ENCODE measurements around the gene RUBCNL.
A peak's percentile ranks its signal among the peaks of the same experiment; 100 is the strongest.

RUBCNL gene

DNA sequence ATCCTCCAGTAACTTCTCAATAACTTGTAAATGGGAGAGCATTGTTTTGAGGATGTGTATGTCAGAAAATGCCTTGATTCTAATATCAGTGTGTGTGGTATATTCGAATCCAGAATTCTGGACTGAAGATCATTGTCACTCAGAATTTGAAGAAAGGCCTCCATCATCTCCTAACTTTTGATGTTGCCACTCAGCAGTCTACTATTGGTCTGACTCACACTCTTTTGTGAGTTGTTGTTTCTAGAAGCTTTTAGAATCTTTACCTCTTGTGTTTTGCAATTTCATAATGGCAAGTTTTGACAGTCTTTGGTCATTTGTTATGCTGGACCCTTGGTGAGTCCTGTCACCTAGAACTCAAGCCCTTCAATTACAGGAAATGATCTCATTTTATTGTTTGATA, 77.0 kb downstream of the RUBCNL start:
- no peak for DNase-seq (ENCODE audit: low spot score)

DNA sequence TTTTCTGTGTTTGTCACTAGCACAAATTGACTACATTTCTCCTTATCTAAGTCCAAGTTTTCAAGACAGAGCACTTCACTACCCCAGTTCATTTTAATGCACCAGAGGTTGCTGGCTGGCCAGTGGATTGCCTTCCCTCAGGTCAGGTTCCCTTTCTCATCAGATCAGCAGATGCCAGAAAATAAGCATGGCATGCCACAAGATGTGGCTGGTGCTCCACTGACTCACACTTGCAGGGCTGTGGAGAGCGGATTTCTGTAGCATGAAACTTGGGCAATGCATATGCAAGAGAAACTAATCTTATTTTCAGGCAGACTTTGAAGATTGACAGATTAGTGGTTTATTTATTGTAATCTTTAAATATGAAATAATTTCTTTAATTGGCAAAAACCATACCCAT, 79.5 kb downstream of the RUBCNL start:
- DNase-seq (ENCODE audit: low spot score): no peak

DNA sequence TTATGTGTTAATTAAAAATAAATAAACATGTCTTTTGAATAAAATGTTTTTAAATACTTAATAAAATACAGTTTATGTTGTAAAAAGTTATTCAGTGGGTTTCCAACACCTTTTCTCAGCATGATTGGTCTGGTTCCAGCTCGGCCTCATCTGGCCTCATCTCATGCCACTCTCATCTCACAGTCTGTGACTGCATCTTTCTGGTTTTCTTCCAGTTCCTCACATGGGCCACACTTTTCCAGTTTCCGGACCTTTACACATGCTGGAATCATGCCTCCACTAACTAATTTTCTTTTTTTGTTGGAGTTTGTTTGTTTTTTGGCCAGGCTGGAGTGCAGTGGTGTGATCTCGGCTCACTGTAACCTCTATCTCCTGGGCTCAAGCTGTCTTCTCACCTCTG, 82.5 kb downstream of the RUBCNL start:
- DNase-seq (ENCODE audit: low spot score): no peak

DNA sequence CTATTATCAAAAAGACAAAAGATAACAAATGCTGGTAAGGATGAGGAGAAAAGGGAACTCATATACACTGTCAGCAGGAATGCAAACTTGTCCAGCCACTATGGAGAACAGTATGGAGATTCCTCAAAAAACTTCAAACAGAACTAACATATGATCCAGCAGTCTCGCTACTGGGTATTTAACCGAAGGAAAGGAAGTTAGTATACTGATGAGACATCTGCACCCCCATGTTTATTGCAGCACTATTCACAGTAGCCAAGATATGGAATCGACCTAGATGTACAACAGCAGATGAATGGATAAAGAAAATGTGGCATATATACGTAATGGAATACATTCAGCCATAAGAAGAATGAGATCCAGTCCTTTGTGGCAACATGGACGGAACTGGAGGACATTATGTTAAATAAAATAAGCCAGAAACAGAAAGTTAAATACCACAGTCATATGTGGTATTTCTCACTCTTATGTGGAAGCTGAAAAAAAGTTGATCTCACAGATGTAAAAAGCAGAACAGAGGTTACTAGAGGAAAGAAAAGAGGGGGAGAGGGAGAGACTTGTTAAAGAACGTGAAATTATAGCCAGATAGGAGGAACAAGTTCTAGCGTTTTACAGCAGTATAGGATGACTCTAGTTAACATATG, 83.2 kb downstream of the RUBCNL start:
- DNase-seq (ENCODE audit: low spot score): no peak

DNA sequence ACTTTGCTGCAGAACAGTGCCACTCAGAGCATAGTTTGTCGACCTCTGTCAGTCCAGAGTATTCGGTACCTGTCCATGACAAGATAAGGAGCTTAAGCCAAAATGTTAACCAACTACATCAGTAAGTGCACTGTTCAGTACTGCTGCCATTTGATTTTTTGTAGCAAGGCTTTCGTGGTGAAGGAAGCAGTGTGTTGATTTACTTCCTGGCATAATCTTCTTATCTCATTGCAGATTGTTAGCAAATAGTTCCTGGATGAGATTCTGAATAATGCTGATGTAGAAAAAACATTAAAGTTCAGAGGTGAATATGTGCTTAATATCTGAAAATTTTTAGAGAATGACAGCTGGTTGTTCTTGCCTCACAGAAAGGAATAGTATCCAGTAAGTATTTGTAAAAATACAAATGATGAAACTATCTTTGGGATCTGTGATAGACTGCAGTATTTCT, 89.7 kb downstream of the RUBCNL start:
- DNase-seq (ENCODE audit: low spot score): no peak

DNA sequence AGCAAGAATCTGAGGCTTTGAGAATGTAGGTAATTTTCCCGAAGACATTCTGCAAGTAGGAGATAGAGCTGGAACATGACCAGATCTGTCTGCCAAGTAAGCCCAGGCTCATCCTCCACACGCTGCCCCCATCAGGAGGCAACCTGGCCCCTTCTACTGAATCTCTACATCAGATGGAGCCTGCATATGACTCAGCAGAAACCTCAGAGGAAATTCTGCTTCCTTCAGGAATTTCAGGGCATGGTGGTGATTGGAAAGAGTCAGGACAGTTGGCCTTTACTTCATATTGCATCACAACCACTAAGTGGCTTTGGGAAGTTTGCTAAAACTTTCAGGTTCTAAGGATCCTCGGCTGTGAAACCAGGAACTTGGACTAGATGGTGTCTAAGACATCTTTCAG, 90.1 kb downstream of the RUBCNL start:
- DNase-seq (ENCODE audit: low spot score): no peak

DNA sequence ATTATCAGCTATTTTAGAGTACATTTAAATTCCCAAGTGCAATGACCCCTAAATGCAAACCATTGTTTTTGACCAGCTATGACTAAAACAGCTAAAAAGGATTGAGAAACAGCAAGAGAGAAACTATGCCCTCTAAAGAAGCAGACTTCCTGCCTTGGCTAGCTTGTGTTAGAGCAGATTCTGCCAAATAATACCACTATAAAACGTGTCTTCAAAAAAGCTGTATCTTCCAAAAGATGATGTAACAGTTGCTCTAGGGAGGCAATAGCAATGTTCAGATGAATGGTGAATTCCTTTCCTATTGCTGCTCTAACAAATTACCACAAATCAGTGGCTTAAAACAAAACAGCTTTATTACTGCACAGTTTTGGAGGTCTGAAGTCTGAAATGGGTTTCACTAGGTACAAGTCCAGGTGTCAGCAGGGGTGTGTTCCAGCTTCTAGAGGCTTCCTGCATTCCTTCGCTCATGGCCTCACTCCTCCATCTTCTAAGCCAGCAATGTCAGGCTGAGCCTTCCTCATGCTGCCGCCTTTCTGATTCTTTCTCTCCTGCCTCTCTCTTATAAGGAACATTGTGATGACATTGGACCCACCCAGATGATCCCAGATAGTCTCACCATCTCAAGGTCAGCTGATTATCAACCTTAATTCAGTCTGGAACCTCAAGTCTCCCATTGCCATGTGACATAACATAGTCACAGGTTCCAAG, 90.8 kb downstream of the RUBCNL start:
- peak; percentile 41 for DNase-seq (ENCODE audit: low spot score)

DNA sequence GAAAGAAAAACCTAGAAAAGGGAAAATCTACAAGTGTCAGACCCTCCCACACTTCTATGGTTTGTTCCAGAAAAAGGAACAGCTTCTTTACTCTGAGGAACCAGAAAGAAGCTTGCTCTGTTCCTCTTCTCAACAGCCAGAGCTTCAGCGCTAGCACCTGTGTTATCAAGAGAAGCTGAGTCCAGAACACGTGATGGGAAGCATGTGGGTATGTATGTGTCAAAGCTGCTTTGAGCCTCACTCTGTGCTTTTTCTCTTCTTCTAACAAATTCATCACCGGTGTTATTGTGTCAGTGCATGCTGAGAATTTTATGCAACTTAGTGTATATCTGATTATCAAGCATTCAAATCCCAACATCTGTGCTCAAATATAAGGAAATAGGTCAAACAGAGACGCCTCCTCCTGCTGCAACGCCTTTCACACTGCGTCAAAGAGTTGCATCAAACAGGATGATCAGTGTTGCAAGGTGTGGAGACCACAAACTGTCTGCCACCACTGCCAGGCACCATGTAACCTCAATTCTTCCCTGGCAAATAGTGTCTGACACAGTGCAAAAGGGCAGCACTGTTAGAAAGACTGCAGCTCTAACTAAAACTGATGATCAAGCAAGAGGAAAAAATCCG, 91.4 kb downstream of the RUBCNL start:
- peak; percentile 70 for DNase-seq (ENCODE audit: low spot score)

DNA sequence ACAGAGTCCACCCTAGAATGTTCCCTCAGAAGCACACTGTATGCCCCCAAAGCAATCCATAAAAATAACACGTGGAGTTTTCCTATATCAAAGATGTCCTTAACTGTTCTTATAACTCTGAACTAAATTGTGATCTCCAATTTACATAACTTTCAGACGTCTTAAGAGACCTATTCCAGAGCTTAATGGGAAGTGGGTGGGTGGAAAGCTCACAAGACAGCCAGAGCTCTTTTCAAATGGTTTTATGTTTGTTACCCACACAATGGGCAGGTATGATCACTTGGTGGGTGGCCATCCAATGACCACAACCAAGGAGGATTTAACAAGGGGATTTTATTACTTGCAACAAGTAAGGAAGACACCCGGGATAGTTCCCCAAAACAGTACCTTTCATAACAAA, 93.6 kb downstream of the RUBCNL start:
- DNase-seq (ENCODE audit: low spot score): no peak
